ENCODE data around the gene CLDN16. TPM values are rescaled to one million over a fixed set of nuclear protein-coding genes. Genes with fewer than 3 reads are reported as not detected.

Gene CLDN16
- polyA plus RNA-seq, 2 of the 4 experiments (the other 2 are of a cell fraction), result 0.21 to 0.66 TPM

GRCh38 chr3:190382082-190382481 is 5.9 kb upstream of the CLDN16 start:
- H3K4me3 ChIP-seq, result no peak overlapping the region
- DNase-seq (ENCODE audit: low read depth in 1 of 2, low spot score in 1 of 2), result no peak
- H3K27ac ChIP-seq, result peak overlapping the region; percentile 15 to 75; a peak in 1 of 6 replicates
- no peak overlapping the region for H3K4me2 ChIP-seq
- H3K9me3 ChIP-seq, result no peaks in the 10 kb centered on the region
- TF ChIP-seq MAX (IDR thresholded peaks at IDR 0.05), result no peak
- TF ChIP-seq E2F6 (IDR thresholded peaks at IDR 0.05; ENCODE audit: borderline replicate concordance, low read depth), result no peak
- TF ChIP-seq POLR2AphosphoS2 (conservative IDR thresholded peaks at IDR 0.05; ENCODE audit: low read length), result no peak
- no peak for TF ChIP-seq RCOR1 (IDR thresholded peaks at IDR 0.05; ENCODE audit: low read depth, low read length)
- TF ChIP-seq, protein P1, sequence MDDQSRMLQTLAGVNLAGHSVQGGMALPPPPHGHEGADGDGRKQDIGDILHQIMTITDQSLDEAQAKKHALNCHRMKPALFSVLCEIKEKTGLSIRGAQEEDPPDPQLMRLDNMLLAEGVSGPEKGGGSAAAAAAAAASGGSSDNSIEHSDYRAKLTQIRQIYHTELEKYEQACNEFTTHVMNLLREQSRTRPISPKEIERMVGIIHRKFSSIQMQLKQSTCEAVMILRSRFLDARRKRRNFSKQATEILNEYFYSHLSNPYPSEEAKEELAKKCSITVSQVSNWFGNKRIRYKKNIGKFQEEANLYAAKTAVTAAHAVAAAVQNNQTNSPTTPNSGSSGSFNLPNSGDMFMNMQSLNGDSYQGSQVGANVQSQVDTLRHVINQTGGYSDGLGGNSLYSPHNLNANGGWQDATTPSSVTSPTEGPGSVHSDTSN (IDR thresholded peaks at IDR 0.05), result no peak
- TF ChIP-seq RAD21 (conservative IDR thresholded peaks at IDR 0.05 in 1 of 2, IDR thresholded peaks at IDR 0.05 in 1 of 2), result no peak
- no peak for TF ChIP-seq CEBPB (IDR thresholded peaks at IDR 0.05)
- no peak for FAIRE-seq
- ChIA-PET POLR2A (no interaction called here), CTCF (interaction anchor here (2.9 kb wide), 1 partner anchor 59 kb away, joined by 33 read pairs; the partner anchor contains the start of gene CLDN1)
- ATAC-seq, result no peak
- peaks cover 46% of the 10 kb centered on the region for H3K4me1 ChIP-seq

- POLR2A ChIA-PET, result interaction anchor here (0.6 to 1.3 kb wide), 3 partner anchors 39 to 665 kb away, joined by 3 to 17 read pairs (median 12); partner anchors contain the start of gene CLDN1
- Histone ChIP-seq H3K27ac (peak overlapping the region; percentile 82 to 96), H3K4me3 (no peak overlapping the region), H3K4me2 (peak overlapping the region; percentile 70; the same call in 2 of the 3 replicates), H3K9me3 (no peaks in the 10 kb centered on the region), H3K4me1 (peaks cover 46% of the 10 kb centered on the region)
- DNase-seq (ENCODE audit: low read depth in 1 of 2, low spot score in 1 of 2) (peak; percentile 58 to 91), FAIRE-seq (no peak), ATAC-seq (peak; percentile 79 to 91)
- WGBS (ENCODE audit: missing lambda C conversion rate), result 4% methylated on average over 2 of the region's 2 CpGs
- TF ChIP-seq SMC3 (IDR thresholded peaks at IDR 0.05) (peak; percentile 93), E2F6 (IDR thresholded peaks at IDR 0.05; ENCODE audit: borderline replicate concordance, low read depth) (no peak), RAD21 (conservative IDR thresholded peaks at IDR 0.05 in 1 of 2, IDR thresholded peaks at IDR 0.05 in 1 of 2) (peak; percentile 89 to 94), MAX (IDR thresholded peaks at IDR 0.05) (peak; percentile 41; the same call in 1 of the 2 replicates)
- TF ChIP-seq, protein P2, sequence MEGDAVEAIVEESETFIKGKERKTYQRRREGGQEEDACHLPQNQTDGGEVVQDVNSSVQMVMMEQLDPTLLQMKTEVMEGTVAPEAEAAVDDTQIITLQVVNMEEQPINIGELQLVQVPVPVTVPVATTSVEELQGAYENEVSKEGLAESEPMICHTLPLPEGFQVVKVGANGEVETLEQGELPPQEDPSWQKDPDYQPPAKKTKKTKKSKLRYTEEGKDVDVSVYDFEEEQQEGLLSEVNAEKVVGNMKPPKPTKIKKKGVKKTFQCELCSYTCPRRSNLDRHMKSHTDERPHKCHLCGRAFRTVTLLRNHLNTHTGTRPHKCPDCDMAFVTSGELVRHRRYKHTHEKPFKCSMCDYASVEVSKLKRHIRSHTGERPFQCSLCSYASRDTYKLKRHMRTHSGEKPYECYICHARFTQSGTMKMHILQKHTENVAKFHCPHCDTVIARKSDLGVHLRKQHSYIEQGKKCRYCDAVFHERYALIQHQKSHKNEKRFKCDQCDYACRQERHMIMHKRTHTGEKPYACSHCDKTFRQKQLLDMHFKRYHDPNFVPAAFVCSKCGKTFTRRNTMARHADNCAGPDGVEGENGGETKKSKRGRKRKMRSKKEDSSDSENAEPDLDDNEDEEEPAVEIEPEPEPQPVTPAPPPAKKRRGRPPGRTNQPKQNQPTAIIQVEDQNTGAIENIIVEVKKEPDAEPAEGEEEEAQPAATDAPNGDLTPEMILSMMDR (IDR thresholded peaks at IDR 0.05), result peak; percentile 85
- CTCF ChIA-PET, result interaction anchor here (0.7 to 2.9 kb wide), 48 partner anchors 8 to 429 kb away, joined by 3 to 33 read pairs (median 5); partner anchors contain the start of genes CLDN1 and P3H2
These were observed 3.6 kb upstream of the CLDN16 start for GRCh38 chr3:190384309-190384756.

DNA sequence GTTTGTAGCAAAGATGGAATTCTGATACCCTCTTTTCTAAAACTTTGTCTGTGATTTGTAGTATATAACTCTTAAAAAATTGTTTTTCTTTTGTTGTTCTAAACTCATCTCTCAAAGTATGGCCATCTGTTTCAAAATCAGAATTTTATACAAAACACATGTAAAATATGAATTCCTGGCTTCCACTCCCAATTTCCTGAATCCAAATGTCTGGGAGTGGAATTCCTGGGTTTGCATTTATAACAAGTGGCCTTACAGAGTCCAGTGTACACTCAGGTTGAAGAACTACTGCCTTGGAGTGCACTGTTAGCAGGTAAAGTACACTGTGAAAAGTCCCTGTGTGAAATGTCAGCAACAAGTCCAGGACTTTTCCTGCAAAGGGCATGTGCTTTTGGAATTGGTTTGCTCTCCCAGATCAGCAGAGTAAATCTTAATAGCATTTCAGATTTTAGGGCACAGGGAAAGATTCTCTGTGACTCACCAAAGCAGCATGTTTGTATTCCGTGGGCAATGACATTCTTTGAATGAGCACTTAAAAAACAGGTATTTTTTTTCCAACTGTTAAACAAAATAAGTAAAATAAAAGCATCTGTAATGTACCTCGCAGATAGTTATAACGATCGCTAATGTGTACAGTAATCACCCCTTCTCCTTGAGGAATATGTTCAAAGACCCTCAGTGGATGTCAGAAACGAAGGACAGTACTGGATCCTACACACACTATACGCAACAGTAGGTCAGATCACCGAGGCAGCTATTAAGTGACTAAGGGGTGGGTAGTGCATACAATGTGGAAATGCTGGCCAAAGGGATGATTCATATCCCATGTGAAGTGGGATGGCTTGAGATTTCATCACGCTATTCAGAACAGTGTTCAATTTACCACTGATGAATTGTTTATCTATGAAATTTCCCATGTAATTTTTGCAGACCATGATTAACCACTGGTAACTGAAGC is 2.0 kb upstream of the CLDN16 start:
- ChIA-PET POLR2A (interaction anchor here (0.9 to 1.5 kb wide), 6 partner anchors 38 to 128 kb away, joined by 3 to 9 read pairs (median 5); partner anchors contain the start of genes CLDN1 and IL1RAP), CTCF (interaction anchor here (0.9 to 1.7 kb wide), 5 partner anchors 39 to 424 kb away, joined by 3 to 5 read pairs (median 3); partner anchors contain the start of gene CLDN1)
- Histone ChIP-seq H3K27ac (peak overlapping the region; percentile 82 to 96), H3K4me2 (peak overlapping the region; percentile 70), H3K4me1 (peaks cover 46% of the 10 kb centered on the region), H3K4me3 (0 out of 3 replicates have a peak overlapping the region, but pooled peaks have one; percentile 13), H3K9me3 (no peaks in the 10 kb centered on the region)
- FAIRE-seq (peak; percentile 84), ATAC-seq (peak; percentile 96 to 99), DNase-seq (ENCODE audit: low read depth in 1 of 2, low spot score in 1 of 2) (peak; percentile 65 to 88)
- WGBS (ENCODE audit: missing lambda C conversion rate), result under 1% methylated on average over 8 of the region's 8 CpGs
- TF ChIP-seq HOXB5 (CRISPR knock-in tag; IDR thresholded peaks at IDR 0.05) (no peak), MAFK (IDR thresholded peaks at IDR 0.05; ENCODE audit: partially characterized antibody) (no peak), ZFP36 (IDR thresholded peaks at IDR 0.05; ENCODE audit: borderline replicate concordance, partially characterized antibody) (no peak), FOSL2 (IDR thresholded peaks at IDR 0.05) (peak; percentile 68), FOSL2 (CRISPR knock-in tag; IDR thresholded peaks at IDR 0.05) (peak; percentile 80), GATA3 (IDR thresholded peaks at IDR 0.05; ENCODE audit: borderline replicate concordance) (peak; percentile 76; the same call in 1 of the 2 replicates), SMC3 (IDR thresholded peaks at IDR 0.05) (no peak), NFE2L2 (conservative IDR thresholded peaks at IDR 0.05; ENCODE audit: low read length) (no peak), JUN (IDR thresholded peaks at IDR 0.05) (peak; percentile 77 to 80; a peak in 3 of 5 replicates), RAD21 (conservative IDR thresholded peaks at IDR 0.05 in 1 of 2, IDR thresholded peaks at IDR 0.05 in 1 of 2) (peak in 1 of 2 experiments; percentile 1; a peak in 1 of 5 replicates), EHMT2 (IDR thresholded peaks at IDR 0.05; ENCODE audit: low read depth) (no peak)
- TF ChIP-seq, protein P1 (IDR thresholded peaks at IDR 0.05), result no peak
